Medulla oblongata (tissue), 1 donor: Measurements from ENCODE around the gene RPUSD3.
A peak's percentile ranks its signal among the peaks of the same experiment; 100 is the strongest.
"Not testable (repeated sequence)": the region's sequence is repeated elsewhere in the genome, so short reads cannot be mapped to it uniquely, and the experiment has no call there.

Experiments used
- DNase-seq: peaks from one replicate; pipeline ENCODE4 v3.0.0-alpha.2; 2015; ENCODE audit errors: extremely low spot score

RPUSD3 gene

DNA sequence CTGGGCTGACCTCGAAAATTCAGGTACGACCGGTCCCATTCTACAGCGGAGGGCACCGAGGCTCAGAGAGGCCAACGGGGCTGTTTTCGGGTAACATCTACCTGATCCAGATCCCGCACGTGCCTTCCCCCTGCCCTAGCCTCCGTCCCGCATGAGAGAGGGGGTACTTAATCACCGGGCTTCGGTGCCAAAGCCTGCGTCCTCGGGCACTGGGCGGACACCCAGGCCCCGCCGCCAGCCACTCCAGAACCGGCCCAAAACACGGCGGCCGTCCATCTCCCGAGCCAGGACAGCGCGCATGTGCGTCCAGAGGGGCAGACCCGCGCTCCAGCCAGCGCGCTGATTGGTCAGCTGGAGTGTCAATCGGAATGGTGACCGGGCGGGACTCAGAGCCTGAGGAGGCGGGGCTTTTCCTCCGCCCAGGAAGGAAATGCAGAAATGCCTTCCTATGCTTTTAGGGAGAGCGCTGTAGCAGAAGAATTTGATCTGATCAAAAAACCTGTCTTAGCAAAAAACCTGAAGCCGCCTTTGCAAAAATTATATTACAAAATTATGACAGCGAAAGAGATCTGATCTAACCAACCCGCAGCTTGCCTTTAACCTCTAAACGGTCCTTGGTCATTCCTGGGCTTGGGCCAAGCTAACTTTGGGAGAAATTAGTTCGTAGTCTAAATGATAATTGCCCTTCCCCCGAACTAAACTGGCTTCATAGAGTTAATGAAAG lies at the start of gene RPUSD3:
Gene RPUSD3, minus strand, starts transcription at position 294 of the 724 bp plus-strand sequence. Its CDS starts 18 bp downstream, at position 276.
- DNase-seq = peak; percentile 99

DNA sequence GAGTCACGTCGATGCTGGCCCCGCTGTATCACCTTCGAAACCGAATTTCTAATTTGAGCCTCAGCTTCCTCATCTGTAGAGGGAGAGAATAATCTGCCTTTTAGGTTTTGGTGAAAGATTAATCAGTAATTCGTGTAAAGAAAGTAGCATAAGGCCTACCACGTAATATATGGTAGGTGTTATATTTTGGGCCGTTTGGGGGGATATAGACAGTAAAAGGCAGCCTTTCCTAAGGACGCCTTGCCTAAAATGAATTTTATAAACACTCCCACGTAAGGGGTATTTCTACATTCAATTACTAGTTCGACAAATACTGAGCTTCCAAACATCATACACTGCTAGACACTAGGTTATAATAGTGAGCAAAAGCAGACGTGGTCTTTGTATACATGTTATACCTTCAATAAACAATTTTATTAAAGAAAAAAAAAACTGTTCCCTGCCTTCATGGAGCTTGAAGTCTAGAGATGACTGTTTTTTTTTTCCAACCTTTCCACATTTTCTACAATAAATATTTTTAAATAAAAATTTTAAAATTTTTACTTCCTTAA lies 47.3 kb upstream of the RPUSD3 start:
- no peak for DNase-seq

GRCh38 chr3:9890249-9891071 lies 46.7 kb upstream of the RPUSD3 start, which contains the start of gene JAGN1:
Gene JAGN1, plus strand, starts transcription at chr3:9890610. Its CDS starts 113 bp downstream, at chr3:9890723.
- peak; percentile 90 for DNase-seq

- DNase-seq = no peak
Observed at GRCh38 chr3:9889405-9889804, 45.6 kb upstream of the RPUSD3 start.

DNA sequence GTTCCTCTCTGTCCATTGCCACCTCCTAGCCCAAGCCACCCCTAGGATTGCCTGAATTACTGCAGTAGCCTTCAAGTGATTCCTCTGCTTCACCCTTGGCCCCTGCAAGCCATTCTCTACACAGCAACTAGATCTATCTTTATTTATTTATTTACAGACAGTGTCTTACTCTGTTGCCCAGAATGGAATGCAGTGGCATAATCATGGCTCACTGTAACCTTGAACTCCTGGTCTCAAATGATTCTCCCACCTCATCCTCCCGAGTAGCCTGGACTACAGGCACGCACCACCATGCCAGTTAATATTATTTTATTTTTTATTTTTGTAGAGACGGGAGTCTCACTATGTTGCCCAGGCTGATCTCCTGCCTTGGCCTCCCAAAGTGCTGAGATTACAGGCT lies 44.7 kb upstream of the RPUSD3 start:
- no peak for DNase-seq

GRCh38 chr3:9887480-9887879 lies 43.7 kb upstream of the RPUSD3 start:
- no peak for DNase-seq

- DNase-seq = no peak
Observed at GRCh38 chr3:9886328-9886727, 42.5 kb upstream of the RPUSD3 start.

DNA sequence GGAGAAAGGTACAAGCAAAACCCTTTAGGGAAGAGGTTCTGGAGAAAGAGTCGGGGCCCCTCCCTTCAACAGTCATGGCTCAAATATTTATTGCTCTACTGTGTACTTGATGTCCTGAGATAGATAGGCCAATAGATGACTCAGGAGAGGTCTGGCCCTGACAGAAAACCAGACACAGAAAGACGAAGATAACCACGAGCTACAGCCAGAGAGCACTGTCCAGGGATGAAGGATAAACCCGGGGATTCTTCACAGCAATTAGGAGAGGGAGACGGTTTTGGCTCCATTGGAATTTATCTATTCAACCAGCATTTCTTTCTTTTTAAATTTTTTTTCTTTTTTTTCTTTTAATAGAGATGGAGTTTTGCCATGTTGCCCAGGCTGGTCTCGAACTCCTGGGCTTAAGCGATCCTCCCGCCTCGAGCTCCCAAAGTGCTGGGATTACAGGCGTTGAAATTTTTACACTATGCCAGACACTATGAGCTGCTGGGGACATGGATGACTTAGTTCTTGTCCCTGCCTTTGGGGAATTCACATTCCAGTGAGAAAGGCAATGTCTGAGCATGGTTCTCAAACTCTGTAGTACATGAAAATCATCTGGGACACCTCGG lies 40.9 kb upstream of the RPUSD3 start:
- DNase-seq = no peak

- DNase-seq = no peak
Observed at GRCh38 chr3:9883706-9884554, 40.1 kb upstream of the RPUSD3 start.

- no peak for DNase-seq
Observed at GRCh38 chr3:9881441-9881840, 37.6 kb upstream of the RPUSD3 start.

GRCh38 chr3:9879830-9880549 lies 36.2 kb upstream of the RPUSD3 start, which contains the start of gene CIDEC:
Gene CIDEC, minus strand, starts transcription at chr3:9880253. Its CDS starts 1,767 bp downstream, at chr3:9878486.
- no peak for DNase-seq

DNA sequence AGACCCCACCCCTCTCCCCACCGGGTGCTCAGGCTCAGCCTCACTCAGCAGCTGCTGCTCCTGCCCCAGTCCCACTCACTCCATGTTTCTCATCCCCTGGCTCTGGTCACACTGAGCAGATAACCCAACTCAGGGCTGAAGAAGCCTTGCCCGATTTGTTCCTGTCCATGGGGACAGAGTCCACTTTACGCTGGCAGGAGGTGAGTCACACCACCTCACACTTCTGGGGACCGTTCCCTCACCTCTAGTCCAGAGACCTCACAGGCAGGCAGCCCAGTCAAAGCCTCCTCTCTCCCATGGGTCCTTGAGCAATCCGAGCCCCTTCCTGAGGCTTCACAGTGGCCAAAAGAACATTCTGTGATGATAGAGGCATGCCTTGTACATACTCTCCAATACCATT lies 34.9 kb upstream of the RPUSD3 start:
- no peak for DNase-seq

DNA sequence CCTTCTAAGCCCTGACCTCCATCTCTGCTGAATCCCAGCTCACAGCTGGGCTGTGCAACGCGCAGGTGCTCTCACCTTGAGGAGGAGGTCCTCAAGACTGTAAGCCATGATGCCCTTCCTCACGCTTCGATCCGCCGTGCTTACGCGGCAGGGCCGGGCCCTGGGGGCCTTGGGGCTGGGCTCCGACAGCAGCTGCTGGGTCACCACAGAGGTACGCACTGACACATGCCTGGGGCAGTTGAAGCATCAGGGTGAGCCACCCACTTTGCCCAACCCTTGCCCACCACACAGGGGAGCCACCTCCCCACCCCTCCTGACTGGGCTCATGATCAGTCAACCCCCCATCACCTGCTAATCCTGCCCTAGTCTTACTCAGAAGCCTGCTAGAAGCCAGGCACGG lies 33.2 kb upstream of the RPUSD3 start:
- DNase-seq = no peak

DNA sequence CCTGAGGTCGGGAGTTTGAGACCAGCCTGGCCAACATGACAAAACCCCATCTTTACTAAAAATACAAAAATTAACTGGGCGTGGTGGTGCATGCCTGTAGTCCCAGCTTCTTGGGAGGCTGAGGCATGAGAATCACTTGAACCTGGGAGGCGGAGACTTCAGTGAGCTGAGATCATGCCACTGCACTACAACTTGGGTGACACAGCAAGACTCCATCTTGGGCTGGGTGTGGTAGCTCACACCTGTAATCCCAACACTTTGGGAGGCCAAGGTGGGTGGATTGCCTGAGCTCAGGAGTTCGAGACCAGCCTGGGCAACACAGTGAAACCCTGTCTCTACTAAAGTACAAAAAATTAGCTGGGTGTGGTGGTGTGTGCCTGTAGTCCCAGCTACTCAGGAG lies 32.4 kb upstream of the RPUSD3 start:
- not testable (repeated sequence) for DNase-seq

DNA sequence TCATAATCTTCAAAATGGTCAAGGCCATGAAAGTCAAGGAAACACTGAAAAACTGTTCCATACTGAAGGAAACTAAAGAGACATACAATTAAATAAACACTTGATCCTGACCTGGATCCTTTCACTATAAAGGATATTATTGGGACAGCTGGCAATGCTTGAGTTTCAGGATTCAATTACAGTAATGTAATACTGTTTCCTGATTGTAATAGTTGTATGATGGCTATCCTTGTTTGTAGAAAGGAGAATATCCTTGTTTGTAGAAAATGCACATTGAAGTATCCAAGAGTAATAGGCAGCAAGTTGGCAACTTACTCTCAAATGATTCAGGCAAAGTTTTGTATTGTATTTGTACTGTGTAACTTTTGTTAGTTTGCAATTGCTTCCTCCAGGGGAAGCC lies 31.6 kb upstream of the RPUSD3 start:
- no peak for DNase-seq

DNA sequence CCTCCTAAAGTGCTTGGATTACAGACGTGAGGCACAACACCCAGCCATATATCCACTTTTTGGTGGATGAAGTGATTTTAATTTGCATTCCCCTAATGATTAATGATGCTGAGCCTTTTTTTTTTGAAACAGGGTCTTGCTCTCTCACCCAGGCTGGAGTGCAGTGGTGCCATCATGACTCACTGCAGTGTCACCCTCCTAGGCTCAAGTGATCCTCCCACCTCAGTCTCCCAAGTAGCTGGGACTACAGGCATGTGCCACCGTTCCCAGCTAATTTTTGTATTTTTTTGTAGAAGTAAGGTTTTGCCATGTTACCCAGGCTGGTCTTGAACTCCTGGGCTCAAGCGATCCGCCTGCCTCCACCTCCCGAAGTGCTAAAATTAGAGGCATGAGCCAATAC lies 28.3 kb upstream of the RPUSD3 start:
- not testable (repeated sequence) for DNase-seq

- DNase-seq = no peak
Observed at GRCh38 chr3:9870978-9871377, 27.2 kb upstream of the RPUSD3 start.

DNA sequence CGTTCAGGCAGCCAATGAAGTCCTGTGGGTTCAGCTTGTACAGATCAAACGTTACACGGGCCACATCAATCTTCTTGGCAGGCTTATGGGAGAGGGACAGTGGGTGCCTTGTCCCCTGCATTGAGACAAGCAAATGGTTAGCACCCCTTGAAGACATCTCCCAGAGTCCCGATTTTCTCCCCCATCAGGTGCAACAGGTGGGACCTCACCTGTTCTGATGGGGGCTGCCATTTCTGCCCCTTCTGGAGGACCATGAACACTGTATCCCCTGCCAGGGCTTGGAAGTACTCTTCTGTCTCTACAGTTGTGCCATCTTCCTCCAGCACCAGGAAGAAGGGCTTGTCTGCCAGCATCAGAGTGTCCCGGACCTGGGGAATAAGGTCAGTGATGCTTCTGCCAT lies 26.1 kb upstream of the RPUSD3 start:
- no peak for DNase-seq

DNA sequence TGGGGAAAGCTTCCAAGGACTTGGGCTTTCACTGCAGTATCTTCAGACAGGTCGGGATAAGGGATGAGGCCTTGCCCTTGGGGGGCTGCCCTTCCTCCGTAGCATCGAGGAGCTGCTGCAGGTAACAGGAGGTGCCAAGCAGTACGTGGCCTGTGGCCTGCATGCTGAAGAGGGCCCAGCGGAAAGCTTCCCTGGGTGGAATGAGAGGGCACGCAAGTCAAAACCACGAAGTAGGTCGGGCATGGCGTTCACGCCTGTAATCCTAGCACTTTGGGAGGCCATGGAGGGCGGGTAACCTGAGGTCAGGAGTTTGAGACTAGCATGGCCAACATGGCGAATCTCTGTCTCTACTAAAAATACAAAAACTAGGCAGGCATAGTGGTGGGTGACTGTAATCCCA lies 23.3 kb upstream of the RPUSD3 start:
- DNase-seq = no peak

DNA sequence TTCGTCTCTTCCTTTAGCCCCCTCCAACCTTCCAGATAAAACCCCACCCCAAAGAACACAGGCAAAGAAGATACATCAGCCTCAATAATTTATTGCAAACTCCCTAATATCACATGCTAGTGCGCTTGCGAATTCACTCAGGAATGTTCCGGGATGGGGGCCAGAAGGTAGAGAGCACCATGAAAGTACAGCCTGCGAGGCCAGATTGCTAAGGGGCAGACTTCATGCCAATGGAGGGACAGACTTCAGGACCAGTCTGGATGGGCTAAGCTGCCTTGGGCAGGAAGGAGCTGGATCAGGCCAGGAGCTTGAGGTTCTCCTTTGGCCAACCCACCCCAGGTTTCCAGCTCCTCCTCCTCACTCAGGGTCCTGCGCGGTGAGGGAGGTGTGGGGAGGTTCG lies 22.8 kb upstream of the RPUSD3 start:
- no peak for DNase-seq
